BJ (cell line): ENCODE measurements around the gene DMAC2. TPM values are rescaled to one million over a fixed set of nuclear protein-coding genes. Genes with fewer than 3 reads are reported as not detected.
"Not testable (repeated sequence)": the region's sequence is repeated elsewhere in the genome, so short reads cannot be mapped to it uniquely, and the experiment has no call there.

Experiments
- CTCF ChIA-PET: fragments of 350-600 bp; formaldehyde crosslinking; extraction: SDS; loops from one replicate; lab custom pipeline; 2021; ENCODE audit warnings: antibody characterized with exemption, inconsistent platforms; lab: Yijun Ruan, JAX
- POLR2A ChIA-PET: fragments of 300-600 bp; sonication (Branson Sonifier 250); formaldehyde crosslinking; extraction: SDS; loops from one replicate; lab custom pipeline; 2021; ENCODE audit warnings: antibody characterized with exemption; lab: Charles Lee
- DNase-seq: peaks from one replicate; pipeline ENCODE4 v3.0.0-alpha.2; 2011; ENCODE audit warnings: low read depth
- H3K27me3 ChIP-seq: 2 replicates; pipeline ENCODE4 v1.6.0; 2011; ENCODE audit warnings: low read length; ENCODE audit not compliant: control insufficient read depth, insufficient read depth
- H3K36me3 ChIP-seq: 2 replicates; pipeline ENCODE4 v1.5.1; 2011; ENCODE audit warnings: low read length; ENCODE audit not compliant: control insufficient read depth, insufficient read depth
- H3K4me3 ChIP-seq: 2 replicates; pipeline ENCODE4 v1.5.1; 2011; ENCODE audit warnings: low read depth, mild to moderate bottlenecking, control low read depth, low read length
- polyA plus RNA-seq: library from polyadenylated mRNA; depleted of rRNA; stranded (reverse); fragments of >200 nt; gene quantifications from 2 replicates; pipeline ENCODE4 v1.2.3, GENCODE V29; 2011
- TF ChIP-seq, protein P1 (sequence below): IDR thresholded peaks from 2 replicates; pipeline ENCODE4 v1.5.1; 2011; ENCODE audit warnings: low read depth, mild to moderate bottlenecking, control low read depth, inconsistent platforms, low read length, moderate library complexity; ENCODE audit not compliant: insufficient read depth

DMAC2 gene
- polyA plus RNA-seq, 1 experiment: 82.4 TPM

DNA sequence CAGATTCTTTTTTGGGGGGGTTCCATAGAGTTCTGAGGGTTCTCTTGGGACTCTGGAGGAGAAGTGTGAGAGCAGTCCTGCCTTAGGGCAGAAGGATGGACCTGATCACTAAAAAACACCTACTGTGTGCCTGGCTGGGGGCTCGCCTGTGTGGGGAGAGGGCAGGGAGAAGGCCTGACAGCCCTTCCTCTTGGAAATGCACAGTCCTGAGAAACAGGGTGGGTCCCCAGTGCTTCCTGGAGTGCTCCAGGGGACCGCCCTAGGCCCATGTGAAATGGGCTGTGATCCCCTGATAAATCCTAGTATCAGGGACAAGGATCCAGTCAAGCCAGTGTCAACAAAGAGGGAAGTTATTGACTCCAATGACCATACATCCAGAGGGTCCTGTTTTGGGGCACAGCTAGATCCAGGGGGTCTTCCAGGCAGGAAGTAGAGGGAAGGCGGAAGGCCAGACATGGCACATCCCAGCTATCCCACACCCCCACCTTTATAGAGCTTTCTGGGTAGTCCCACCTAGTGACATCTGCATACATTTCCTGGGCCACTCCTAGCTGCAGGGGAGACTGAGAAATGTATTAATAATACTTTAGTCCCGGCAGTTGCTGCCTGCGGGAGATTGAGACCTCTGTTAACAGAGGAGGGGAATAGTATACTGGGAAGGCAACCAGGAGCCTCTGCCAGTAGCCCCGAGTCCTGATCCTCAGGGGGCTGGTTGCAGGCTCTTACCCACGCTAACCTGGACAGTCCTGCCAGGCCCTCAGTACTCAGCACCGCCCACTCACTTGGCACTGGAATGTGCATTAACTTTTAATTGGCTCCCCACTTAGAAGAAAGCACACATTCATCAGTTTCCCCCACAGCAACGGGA, 28.4 kb downstream of the DMAC2 start:
- DNase-seq: no peak
- ChIA-PET CTCF (no interaction called here), POLR2A (no interaction called here)
- TF ChIP-seq, protein P1, sequence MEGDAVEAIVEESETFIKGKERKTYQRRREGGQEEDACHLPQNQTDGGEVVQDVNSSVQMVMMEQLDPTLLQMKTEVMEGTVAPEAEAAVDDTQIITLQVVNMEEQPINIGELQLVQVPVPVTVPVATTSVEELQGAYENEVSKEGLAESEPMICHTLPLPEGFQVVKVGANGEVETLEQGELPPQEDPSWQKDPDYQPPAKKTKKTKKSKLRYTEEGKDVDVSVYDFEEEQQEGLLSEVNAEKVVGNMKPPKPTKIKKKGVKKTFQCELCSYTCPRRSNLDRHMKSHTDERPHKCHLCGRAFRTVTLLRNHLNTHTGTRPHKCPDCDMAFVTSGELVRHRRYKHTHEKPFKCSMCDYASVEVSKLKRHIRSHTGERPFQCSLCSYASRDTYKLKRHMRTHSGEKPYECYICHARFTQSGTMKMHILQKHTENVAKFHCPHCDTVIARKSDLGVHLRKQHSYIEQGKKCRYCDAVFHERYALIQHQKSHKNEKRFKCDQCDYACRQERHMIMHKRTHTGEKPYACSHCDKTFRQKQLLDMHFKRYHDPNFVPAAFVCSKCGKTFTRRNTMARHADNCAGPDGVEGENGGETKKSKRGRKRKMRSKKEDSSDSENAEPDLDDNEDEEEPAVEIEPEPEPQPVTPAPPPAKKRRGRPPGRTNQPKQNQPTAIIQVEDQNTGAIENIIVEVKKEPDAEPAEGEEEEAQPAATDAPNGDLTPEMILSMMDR: no peak
- Histone ChIP-seq H3K27me3 (no peaks in the 10 kb centered on the region), H3K36me3 (peaks cover 25% of the 10 kb centered on the region), H3K4me3 (no peak overlapping the region)

DNA sequence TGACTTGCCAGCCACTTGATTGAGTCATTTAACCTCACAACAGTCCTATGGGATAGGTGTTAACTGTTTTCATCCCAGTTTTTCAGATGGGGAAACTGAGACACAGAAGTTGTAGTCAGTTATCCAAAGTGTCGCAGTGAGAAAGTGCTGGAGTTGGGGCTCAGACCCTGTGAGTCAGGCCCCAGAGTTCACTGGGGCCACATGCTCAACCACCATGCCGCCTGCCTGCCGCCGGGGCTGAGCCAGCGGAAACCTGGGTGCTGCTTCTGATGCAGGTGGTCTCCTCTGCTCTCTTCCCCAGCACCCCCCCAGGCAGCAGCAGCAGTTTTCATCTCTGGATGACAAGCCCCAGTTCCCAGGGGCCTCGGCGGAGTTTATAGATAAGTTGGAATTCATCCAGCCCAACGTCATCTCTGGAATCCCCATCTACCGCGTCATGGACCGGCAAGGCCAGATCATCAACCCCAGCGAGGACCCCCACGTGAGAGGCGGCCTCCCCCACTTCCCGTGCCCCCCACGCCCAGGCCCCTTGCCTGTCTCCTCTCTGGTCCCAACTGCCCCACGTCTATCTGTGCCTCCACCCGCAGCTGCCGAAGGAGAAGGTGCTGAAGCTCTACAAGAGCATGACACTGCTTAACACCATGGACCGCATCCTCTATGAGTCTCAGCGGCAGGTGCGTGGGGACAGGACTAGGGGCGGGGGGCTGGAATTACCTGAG, 29.2 kb downstream of the DMAC2 start:
- peaks cover 22% of the 10 kb centered on the region for H3K36me3 ChIP-seq
- no peaks in the 10 kb centered on the region for H3K27me3 ChIP-seq
- no peak overlapping the region for H3K4me3 ChIP-seq
- POLR2A ChIA-PET: no interaction called here
- CTCF ChIA-PET: interaction anchor here (1.4 kb wide), 1 partner anchor 18 kb away, joined by 3 read pairs; no protein-coding TSS in a partner anchor
- TF ChIP-seq, protein P1: no peak
- DNase-seq: no peak

- DNase-seq: no peak
- ChIA-PET POLR2A (no interaction called here), CTCF (interaction anchor here (1.4 kb wide), 1 partner anchor 20 kb away, joined by 3 read pairs; no protein-coding TSS in a partner anchor)
- Histone ChIP-seq H3K27me3 (no peaks in the 10 kb centered on the region), H3K36me3 (peaks cover 16% of the 10 kb centered on the region), H3K4me3 (no peak overlapping the region)
- TF ChIP-seq, protein P1: no peak
Observed at GRCh38 chr19:41409288-41409687, 30.4 kb downstream of the DMAC2 start.

GRCh38 chr19:41408846-41409245, 30.9 kb downstream of the DMAC2 start:
- DNase-seq, H3K27me3 ChIP-seq, H3K4me3 ChIP-seq, POLR2A ChIA-PET: not testable (repeated sequence)
- CTCF ChIA-PET: interaction anchor here (0.6 kb wide), 1 partner anchor 17 kb away, joined by 3 read pairs; no protein-coding TSS in a partner anchor
- H3K36me3 ChIP-seq: peaks cover 16% of the 10 kb centered on the region

GRCh38 chr19:41408256-41408655, 31.5 kb downstream of the DMAC2 start:
- ChIA-PET POLR2A (no interaction called here), CTCF (interaction anchor here (0.6 to 2.5 kb wide), 4 partner anchors 10 to 86 kb away, joined by 3 to 7 read pairs (median 3); no protein-coding TSS in a partner anchor)
- peaks cover 13% of the 10 kb centered on the region for H3K36me3 ChIP-seq
- no peak overlapping the region for H3K4me3 ChIP-seq
- no peak for DNase-seq
- no peaks in the 10 kb centered on the region for H3K27me3 ChIP-seq
- TF ChIP-seq, protein P1: no peak
